GM18511 (cell line): ENCODE results near the gene SLC2A2.

ENCODE experiments used
- ATAC-seq: cut with Tn5 transposase; IDR thresholded peaks from one replicate; pipeline ENCODE4 v1.9.1; 2021; ENCODE audit warnings: mild to moderate bottlenecking, moderate library complexity; ENCODE audit not compliant: unreplicated experiment

The SLC2A2 gene

DNA sequence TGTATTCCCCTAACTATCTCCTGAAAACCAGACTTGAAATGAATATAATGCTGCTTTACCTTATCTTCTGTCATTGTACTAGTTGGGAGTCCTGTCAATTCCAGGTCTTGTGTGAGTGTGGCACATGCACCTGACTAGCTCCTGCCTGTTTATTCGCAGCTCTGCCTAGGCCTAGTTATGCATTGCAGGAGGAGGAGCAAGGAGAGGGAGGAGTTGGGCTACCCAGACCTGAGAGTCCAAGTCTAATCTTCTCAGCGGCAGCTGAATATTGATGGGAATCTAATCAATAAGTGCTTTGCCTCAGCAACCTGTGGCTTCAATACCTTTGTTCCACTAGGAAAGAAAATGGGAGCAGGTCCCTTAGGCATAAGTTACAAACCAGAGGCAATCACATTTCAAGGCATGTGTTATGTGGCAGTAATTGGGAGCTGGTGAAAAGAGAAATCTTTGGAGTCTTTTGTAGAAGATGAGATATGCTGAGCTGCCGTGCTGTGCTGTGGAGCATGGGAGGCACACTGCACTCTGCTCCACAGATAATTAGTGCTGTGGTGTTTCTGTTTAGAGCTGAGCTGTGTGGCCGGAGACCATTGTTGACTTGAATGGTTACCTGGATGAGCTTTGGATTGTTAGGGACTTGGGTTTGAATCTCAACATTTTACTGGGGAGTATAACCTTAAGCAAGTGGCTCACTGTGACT, at the start of gene SLC2A2:
SLC2A2 (minus strand) TSS at position 124 of the 697 bp plus-strand sequence; CDS start at position 74, 50 bp downstream.
- no peak for ATAC-seq

DNA sequence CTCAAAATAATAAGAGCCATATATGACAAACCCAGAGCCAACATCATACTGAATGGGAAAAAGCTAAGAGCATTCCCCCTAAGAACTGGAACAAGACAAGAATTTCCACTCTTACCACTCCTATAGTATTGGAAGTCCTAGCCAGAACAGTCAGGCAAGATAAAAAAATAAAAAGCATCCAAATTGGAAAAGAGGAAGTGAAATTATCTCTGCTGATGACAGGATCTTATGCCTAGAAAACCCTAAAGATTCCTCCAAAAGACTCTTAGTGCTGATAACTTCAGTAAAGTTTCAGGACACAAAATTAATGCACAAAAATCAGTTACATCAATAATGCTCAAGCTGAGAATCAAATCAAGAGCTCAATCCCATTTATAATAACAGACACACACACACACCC, 45.9 kb upstream of the SLC2A2 start:
- ATAC-seq: no peak

DNA sequence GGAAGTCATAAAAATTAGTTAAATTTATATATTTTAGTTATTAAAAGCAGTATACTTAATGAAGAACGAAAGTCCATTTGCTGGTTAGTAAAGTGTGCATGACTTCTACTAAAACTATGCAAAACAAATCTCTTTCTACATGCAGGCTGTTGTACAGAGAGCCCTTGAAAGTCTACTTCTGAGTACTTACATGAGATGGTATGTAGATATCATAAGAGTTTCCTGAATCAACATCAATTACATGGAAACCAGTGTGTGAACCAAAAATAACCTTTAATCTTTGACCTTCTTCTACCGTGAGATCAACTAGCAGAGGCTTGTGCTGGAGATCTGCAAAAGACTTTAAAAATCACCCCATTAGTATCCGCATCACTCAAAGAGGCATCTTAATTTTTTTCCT, 42.1 kb upstream of the SLC2A2 start:
- ATAC-seq: no peak

DNA sequence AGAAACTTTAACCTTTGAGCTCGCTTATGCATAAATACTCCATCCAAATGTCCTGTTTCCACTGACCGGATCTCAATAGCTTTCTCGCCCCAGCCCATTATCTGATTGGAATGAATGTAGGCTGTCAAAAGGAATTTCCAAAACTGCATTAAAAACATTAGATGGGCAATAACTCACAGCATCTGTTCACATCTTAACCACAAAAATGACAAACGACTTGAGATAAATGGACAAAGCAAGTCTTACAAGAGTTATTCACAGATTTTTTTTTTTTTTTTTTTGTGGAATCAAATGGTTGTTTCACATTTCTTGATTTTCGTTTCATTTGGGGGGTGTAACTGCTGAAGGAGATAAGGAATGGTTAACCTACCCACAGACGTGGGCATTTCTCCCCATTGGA, 39.7 kb upstream of the SLC2A2 start:
- no peak for ATAC-seq

DNA sequence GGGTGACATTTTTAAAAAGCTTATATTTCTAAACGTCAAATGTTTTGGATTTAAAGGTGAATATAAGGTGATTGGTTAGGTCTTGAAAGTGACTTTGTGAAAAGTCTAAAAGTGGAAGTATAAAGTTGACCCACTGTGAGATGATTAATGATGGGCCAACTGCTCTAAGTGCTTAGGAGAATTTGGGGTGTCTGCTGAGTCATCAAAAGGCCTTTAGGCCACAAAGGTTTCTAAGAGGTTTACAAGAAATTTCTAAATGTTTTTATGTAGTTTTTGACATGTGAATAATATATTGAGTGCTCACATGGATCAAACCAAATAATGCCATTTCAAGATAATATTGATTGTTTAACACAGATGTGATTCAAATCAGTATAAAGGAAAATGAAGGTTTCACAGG, 39.2 kb upstream of the SLC2A2 start:
- no peak for ATAC-seq

DNA sequence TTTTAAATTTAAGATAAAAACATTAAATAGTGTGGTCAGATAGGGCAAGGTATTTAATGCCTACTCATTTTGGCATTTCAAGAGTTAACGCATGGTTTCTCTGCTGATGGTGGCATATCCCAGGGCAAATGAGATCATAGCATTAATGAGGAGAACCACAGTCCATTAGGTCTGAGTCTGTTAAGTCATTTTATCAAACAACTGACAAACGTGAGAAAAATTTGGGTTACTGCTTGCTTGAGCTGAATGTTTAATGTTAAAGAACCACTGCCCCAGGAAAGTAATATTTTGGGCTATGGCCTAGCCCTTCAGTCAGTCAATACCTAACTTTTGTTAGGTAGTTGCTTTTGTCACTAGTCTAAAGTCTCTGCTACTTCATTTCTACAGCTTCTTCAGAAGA, 37.9 kb upstream of the SLC2A2 start:
- ATAC-seq: no peak

DNA sequence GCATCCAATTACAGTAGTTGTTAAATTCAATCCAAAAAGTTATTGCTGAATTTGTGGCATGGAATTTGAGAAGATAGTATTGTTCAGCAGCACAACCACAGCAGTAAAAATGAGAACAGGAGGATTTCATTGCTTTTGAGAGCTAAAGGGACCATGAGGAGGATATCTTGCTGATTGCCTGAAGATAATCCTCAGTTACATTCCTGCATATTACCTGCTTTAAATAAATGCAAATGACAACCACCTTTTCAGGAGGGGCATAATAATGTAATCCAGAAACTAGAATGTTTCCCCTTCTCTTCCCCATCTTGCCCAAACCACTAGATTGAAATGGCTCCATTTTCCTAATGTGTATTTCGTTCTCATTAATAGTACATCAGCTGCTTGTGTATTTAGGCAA, 35.2 kb upstream of the SLC2A2 start:
- no peak for ATAC-seq

DNA sequence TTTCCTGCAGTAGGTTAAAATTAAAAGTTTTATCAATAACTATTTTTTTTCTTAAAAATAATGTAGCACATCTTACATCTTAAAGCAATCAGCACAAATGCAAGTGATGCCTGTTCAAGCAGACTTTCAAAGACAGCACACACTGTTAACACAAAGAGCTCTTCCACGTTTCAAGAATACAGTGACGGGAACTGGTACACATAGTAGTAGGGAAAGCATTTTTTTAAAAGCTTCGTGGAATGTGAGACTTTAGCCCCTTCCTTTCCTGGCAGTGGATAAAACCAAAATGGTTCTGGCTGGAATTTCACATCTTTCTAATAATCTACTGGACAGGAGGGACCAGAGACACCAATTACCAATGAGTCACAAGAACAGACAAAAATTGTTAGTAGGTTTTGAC, 33.5 kb upstream of the SLC2A2 start:
- ATAC-seq: no peak

DNA sequence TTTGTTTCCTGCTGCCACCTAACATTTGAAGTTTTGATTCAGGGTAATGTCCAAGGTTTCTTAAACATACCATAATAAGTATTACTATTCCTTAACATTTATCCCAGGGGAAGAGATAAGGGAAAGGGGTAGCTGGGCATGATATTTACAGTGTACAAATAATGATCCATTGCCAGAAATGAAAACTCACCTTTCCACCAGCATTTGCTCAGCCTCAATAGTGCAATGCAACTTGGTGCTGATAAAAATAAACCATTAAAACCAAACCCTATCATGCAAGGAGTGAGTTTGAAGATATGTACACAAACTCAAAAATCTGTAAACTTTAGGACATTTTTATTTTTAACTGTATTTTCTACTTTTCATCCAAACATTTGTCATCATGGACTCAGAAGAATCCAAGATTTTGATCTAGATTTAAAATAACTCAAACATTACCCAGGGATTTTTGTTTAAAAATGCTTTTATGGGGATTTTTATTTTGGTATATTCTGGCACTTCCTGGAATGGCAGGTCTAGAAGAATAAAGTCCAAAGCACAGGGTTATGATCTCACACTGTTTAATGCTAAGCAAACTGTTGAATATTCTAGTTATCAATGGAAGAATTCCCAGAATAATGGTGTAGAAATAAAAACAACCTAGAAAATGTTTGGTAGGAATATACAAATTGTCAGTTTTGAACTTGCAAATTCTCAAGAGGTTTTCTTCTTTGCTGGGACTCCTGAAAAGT, 32.5 kb upstream of the SLC2A2 start:
- no peak for ATAC-seq

DNA sequence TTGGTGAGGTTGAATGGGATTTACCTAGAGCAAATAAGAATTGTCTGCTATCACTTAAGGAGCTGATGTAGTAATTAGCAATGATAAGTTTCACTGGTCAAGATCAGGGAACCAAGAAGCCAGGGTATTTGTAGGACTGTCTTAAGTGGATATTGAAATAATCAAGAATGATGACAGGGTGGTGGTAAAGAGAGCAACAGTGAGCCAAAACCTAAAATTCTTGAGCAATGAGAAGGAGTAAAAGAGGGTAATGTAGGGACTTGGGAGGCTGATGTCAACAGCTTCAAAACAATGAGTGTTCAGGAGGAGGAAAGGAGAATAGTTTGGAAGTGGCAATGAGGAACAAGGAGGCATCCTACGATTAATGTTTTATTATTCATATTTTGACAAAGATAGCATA, 31.5 kb upstream of the SLC2A2 start:
- ATAC-seq: no peak

DNA sequence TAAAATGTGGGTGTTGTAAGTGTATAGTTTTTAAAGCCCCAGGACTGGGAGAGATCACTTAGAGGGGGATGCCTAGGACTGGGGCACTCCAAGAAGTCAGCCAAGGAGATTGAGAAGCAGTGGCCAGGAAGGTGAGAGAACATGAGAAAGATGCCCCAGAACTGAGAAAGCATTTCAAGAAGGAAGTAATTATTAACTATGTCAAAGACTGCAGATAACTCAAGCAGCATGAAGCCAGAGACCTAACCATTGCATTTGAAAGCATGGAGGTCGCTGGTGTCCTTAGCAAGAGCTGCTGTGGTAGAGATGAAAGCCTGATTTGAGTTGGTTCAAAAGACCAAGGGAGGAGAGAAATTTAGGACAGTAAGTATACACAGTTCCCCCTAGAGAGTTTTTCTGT, 30.6 kb upstream of the SLC2A2 start:
- no peak for ATAC-seq

DNA sequence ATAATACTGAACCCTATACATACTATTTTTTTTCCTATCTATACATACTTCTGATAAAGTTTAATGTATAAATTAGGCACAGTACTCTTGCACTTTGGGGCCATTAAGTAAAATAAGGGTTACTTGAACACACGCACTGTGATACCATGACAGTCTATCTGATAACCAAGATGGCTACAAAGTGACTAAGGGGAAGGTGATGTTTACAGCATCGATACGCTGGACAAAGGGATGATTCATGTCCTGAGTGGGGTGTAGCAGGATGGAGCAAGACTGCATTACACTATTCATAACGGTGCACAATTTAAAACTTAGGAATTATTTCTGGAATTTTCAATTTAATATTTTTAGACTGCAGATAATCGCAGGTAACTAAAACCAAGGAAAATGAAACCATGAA, 30.0 kb upstream of the SLC2A2 start:
- ATAC-seq: no peak

DNA sequence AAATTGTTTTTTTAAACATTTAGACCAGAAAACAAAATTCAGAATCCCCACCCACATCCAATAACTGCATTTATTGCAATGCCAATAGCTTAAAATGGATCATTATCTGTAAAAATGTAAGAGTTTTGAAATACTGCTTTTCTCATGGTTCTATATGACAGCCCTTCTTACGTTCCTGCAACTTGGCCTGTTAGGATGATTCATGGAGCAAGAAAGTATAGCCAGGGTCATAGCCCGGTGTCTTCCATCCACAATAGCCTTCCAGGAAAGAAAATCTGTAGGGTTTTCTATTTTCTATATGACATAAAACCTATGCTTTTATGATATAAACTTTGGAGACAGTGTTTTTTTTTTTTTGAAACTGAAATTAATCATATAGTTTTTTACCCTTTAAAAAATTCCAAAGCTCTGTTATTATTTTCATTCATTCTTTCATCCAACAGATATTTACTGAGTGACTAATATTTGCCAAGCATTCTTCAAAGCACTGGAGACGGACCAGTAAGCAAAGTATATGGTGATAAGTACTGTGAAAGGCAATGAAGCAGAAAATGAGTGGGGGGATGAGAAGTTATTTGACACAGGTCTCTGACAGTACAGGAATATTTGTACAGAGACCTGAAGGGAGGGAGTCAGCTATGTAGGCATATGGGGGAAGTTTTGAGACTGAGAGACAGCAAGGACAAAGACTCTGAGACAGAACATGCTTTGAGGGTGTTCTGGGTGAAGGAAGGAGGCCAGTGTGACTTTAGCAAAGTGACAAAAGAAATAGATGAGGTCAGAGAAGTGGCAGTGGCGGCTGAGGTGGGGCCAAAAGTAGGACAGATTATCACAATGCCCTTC, 29.0 kb upstream of the SLC2A2 start:
- no peak for ATAC-seq

DNA sequence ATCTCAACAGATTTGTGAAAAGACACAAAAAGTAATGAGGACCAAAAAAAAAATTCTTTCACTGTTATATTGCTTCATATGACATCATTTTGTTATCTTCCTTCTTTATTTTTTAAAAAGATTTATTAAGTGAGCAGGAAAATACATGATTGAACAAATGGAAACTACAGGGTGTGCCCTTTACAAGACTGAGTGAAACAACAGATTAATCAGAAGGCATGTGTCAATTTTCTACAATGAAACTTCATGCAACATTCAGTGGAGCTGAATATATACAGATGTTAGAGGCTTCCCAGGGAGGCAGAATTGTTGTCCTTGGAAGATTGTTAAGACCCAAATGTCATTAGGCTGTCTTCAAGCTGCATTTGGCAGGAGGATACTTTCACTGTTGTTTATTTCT, 28.4 kb upstream of the SLC2A2 start:
- ATAC-seq: no peak

DNA sequence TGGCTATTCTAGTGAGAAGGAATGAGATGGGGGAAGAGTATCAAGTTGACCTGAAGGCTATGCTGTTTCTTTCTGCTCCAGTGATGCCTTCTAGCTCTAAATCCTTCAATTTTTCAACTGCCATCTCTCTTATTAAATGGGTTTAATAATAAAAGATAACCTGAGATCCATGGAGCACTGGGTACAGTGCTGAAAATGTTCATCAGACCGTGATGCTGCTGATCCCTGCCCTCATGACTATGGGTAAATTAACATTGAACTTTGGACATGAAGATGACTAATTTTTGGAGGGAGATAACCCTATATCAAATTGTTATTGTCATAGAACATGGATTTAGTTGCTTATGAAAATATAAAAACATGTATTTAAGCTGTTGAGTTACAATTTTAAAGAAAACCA, 27.7 kb upstream of the SLC2A2 start:
- ATAC-seq: no peak

DNA sequence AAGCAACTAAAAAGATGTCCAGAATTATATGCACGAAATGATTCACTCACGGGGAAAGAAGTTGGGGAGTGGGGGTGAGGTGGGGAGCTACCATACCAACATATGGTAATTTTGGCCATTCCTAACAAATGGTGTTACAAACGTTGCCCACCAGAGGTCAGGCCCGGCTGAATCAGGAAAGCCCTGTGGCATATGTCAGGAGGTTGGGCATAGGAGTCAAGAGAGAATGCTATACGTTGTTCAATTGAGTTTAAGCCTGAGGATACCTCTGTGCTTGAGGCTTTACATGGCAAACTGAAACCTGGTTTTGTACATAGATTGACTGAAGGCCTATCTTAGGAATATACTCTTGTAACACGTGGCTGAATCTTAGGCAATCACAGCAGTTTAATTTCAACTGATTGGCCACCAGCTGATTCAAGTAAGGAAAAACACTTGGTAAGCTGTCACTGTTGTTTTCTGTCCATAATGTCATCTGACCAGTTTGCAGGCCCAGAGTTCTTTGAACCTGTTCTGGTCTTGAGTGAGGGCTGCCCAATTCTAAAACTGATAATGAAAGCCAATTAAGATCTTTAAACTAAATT, 23.4 kb upstream of the SLC2A2 start:
- peak; percentile 93 for ATAC-seq

DNA sequence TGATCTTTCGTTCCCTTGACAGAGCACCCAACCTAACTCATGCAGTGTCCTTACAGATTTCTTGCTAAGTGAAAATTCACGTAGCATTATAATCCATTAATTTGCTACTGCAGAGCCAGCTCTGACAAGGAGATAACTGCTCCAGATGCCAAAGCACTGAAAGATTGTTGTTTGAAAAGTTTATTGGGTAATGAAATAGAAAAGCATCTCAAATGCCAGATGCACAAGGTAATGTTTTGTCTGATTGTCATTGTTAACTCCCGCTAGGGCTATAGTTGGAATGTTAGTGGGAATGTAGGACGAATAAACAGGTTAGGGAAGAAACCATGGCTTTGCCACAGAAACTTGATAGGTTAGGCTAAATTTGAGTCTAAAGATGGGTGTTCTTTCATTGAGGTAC, 20.2 kb upstream of the SLC2A2 start:
- no peak for ATAC-seq

DNA sequence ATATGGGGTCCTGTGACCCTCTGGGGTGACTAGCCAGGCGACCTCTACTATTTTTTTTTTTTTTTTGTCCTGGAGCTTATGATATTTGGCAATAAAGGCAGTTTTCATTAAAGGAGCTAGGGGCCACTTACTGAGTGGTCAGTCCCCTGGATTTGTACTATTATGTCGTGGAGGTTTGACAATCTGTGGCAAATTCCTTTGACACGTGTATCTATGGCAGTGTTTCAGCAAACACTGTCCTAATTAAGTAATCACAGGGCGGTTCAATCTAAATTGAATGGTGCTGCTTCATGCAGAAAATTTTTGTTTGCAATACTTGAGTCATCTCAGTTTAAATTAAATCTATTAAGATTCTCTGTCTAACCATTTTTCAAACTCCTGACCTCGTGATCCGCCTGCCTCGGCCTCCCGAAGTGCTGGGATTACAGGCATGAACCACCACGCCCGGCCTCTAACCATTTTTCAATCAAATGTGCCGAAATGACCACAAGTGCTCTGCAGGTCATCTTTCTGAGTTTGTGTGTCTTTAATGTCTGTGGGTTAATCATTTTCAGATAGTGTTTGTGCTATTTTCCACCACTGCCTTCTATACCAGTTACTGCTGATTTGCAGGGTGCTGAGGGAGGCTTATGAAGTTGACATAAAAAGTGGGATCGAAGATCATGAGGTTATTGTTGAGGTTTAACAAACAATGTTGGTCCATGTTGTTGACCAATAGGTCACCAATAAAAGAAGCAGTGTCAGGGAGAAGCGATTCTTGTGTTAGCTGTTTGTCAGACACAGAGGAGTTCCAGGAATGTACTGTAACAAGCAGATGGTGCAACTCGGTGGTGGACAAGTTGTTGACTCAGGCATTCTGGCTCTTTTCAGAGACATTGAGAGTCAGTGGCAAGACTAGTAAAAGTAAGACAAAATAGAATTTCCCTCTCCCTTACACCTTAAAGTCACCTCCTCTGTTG, 18.6 kb upstream of the SLC2A2 start:
- no peak for ATAC-seq

DNA sequence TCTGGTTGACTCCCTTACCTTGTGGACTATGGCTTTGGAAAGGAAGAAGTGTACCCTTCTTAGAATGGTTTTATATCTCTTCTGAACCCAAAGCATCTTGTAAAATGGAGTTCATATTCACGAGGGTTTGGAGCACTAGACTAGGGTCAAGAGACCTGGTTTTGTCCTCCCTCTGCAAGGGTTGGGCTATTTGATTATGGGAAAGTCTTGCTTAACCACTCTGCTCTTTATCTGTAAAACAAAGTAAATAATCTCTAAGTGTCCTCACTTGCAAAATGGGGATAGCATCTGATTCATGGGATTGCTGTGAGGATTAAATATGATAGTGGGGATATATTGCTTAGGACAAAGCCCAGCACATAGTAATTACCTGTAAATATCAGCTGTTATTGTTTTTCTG, 17.9 kb upstream of the SLC2A2 start:
- no peak for ATAC-seq

DNA sequence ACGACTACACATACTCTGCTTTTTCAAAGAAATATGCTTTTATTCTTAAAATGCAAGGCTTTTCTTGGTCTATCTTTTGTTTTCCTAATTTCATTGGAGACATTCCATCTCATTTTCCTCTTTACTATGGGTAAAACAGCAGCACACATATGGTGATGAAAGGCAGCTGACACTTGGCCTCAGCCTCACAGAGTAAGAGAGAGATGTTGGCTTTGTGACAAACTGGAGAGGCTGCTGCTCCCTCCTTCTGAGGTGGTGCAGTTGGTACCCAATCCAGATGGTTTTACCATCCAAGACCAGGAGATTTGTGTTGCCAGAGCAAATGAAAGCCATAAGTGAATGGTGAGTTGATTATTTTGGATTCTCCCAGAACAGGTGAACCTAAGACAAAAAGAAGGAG, 13.2 kb upstream of the SLC2A2 start:
- no peak for ATAC-seq
